ENCODE data around the gene PRDM10.
A peak's percentile ranks its signal among the peaks of the same experiment; 100 is the strongest.
"Not testable (repeated sequence)": the region's sequence is repeated elsewhere in the genome, so short reads cannot be mapped to it uniquely, and the experiment has no call there.

The PRDM10 gene

GRCh38 chr11:129974672-129975071 is 28.0 kb downstream of the PRDM10 start:
- no peak for DNase-seq

GRCh38 chr11:129974237-129974636 is 28.4 kb downstream of the PRDM10 start:
- DNase-seq, result peak in 1 of 3 donors; percentile 33

- no peak for DNase-seq
Observed at GRCh38 chr11:129973809-129974208, 28.8 kb downstream of the PRDM10 start.

GRCh38 chr11:129973068-129973467 is 29.6 kb downstream of the PRDM10 start:
- DNase-seq, result no peak

- DNase-seq, result no peak
Observed at GRCh38 chr11:129972611-129973010, 30.0 kb downstream of the PRDM10 start.

- not testable (repeated sequence) for DNase-seq
Observed at GRCh38 chr11:129971856-129972255, 30.8 kb downstream of the PRDM10 start.

- DNase-seq, result peak in 2 of 3 donors; percentile 33 to 44
Observed at GRCh38 chr11:129969920-129970319, 32.7 kb downstream of the PRDM10 start.

GRCh38 chr11:129968591-129969419 is 33.8 kb downstream of the PRDM10 start:
- peak; percentile 17 to 27 (median 24) for DNase-seq

GRCh38 chr11:129967996-129968395 is 34.6 kb downstream of the PRDM10 start:
- no peak for DNase-seq

- no peak for DNase-seq
Observed at GRCh38 chr11:129965248-129965647, 37.4 kb downstream of the PRDM10 start.

GRCh38 chr11:129960216-129961214 is 42.1 kb downstream of the PRDM10 start:
- peak; percentile 58 to 76 (median 76) for DNase-seq

- no peak for DNase-seq
Observed at GRCh38 chr11:129959687-129960086, 42.9 kb downstream of the PRDM10 start.

GRCh38 chr11:129955282-129955681 is 47.4 kb downstream of the PRDM10 start:
- DNase-seq, result no peak

GRCh38 chr11:129954703-129955102 is 47.9 kb downstream of the PRDM10 start:
- DNase-seq, result not testable (repeated sequence)

- DNase-seq, result no peak
Observed at GRCh38 chr11:129951866-129952262, 50.8 kb downstream of the PRDM10 start.

- DNase-seq, result no peak
Observed at GRCh38 chr11:129951201-129951865, 51.3 kb downstream of the PRDM10 start.

GRCh38 chr11:129950101-129951091 is 52.2 kb downstream of the PRDM10 start:
- DNase-seq, result peak; percentile 75 to 78 (median 77)

- no peak for DNase-seq
Observed at GRCh38 chr11:129948926-129949466, 53.6 kb downstream of the PRDM10 start.

GRCh38 chr11:129947474-129947873 is 55.2 kb downstream of the PRDM10 start:
- no peak for DNase-seq

- no peak for DNase-seq
Observed at GRCh38 chr11:129946965-129947364, 55.7 kb downstream of the PRDM10 start.

- no peak for DNase-seq
Observed at GRCh38 chr11:129946256-129946655, 56.4 kb downstream of the PRDM10 start.

Data from suppressor macrophage treated with lipopolysaccharide for 1 hour (primary cell).